T-helper 2 cell treated with Interferon-gamma antibody and Interleukin-4, amounts not matched to agents 100 ng/mL and 5 ng/mL, for 36 hours (primary cell): Measurements from ENCODE around the gene IFT57. TPM values are rescaled to one million over a fixed set of nuclear protein-coding genes. Genes with fewer than 3 reads are reported as not detected.

Source experiments
- intact Hi-C: fragments of 100-400 bp; cut with micrococcal nuclease; formaldehyde crosslinking; loops from one replicate; pipeline ENCODE4 v1.15.1; 2023
- total RNA-seq: library from RNA; stranded (reverse); gene quantifications from 2 replicates; pipeline ENCODE4 v1.2.3, GENCODE V29; 2022

IFT57 gene
- total RNA-seq, 1 donor from 2014 or later: 16.7 TPM

DNA sequence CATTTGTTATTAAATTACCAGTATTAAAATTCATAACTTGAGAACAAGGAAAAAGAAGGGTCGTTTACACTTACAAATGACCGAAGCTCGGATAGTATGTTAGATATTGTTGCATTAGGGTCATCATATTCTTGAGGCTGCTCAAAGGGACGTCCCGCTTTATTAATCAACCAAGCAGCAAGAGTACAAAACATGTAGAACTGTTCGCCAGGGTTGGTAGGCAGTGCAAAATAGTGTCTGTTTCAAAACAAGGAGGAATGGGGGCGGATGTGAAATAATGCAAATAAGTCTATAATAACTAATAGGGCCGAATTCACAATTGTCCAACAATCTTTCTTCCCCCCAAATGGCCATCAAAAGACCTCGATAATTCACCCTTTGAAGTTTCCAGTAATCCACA lies 2.9 kb downstream of the IFT57 start:
- intact Hi-C loops: no loop called here

DNA sequence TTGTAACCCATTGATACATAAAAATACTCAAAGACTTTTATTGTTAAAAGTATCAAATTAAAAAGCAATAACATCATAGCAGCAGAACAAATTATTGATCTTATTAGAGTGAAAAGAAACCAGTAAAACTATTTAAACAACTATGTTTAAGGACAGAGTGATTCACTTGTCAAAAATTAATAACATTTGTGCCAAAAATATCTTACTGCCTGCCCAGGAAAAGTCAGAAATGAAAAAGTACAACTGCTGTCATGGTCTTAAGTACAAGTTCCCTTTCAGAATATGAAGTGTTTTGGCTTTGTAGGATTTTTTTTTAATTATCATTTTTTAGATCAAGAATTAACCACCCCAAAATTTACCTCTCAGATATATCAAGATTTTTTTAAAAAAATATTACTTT lies 3.4 kb downstream of the IFT57 start:
- intact Hi-C loops: no loop called here

DNA sequence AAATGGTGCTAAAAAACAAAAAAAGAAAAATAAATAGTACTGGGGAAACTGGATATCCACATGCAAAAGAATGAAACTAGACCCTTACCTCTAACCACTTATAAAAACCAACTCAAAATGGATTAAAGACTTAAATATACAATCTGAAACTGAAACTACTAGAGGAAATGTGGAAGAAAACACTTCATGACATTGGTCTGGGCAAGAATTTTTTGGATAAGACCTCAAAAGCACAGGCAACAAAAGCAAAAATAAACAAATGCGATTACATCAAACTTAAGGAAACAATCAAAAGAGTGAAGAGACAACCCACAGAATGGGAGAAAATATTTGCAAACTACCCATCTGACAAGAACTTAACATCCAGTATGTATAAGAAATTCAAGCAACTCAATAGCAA lies 6.4 kb downstream of the IFT57 start:
- intact Hi-C loops: no loop called here

DNA sequence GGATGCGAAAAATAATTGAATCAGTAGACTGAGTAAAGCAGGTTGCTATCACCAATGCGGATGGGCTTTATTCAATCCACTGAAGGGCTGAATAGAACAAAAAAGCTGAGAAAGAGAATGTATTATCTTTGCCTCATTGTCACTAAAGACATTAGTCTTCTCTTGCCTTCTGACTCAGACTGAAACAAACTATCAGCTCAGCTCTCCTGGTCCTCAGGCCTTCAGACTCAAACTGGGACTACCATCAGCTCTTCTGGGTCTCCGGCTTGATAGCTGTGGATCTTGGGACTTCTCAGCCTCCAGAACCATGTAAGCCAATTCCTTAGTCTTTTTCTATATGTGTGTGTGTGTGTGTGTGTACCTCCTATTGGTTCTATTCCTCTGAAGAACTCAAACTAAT lies 12.6 kb downstream of the IFT57 start:
- intact Hi-C loops: no loop called here

DNA sequence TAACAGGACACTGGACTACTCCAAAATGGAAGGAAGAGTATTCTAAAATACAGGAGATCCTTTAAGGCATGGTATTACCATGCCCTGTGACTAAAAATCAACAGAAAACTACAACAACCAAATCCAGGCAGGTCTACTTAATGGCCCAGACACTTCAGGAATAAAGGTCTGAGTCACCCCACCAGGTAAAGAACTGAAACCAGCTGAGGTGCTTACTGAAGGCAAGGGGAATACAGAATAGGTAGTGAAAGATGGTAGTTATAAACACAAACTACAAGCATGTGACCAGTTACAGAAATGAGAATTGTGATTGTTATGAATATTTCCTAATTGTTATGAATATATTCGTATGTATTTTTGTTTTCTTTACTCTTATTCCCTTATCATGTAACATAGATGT lies 13.4 kb downstream of the IFT57 start:
- intact Hi-C loops: no loop called here

DNA sequence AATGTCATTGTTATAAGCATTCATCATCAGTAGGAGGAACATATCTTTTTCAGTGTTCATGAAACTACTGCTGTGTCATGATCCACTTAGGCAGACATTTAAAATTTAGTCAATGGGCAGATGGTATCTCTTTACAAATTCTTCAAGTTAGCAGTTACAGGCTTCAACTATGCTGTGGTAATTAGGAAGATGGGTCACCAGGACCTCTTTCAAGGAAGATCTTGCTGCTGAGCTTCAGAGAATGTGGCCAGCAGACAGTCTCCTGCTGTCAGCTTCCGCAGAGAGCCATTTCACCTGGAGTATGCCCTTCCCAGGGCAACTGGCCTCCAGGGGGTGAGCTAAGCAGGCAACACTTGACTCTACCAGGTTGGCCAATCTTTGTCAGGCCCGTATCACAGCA lies 19.4 kb downstream of the IFT57 start:
- intact Hi-C loops: no loop called here

DNA sequence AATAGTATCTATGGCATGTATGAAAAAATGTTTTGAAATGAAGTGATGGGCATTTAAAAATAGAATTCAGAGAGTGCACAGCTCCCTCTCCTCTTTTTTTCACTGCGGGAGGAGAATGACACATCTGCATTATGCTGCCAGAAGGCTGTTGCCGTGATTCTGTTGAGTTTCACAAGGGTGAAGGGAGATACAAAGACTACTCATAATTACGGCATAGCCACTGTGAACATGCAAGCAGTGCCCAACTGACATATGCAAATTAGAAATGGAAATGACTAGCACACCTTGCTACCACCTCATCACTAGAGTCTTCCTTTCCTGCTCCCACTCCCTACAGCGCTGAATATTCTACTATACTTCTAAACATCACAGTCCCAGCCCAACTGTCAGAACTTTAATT lies 20.1 kb downstream of the IFT57 start:
- intact Hi-C loops: no loop called here

DNA sequence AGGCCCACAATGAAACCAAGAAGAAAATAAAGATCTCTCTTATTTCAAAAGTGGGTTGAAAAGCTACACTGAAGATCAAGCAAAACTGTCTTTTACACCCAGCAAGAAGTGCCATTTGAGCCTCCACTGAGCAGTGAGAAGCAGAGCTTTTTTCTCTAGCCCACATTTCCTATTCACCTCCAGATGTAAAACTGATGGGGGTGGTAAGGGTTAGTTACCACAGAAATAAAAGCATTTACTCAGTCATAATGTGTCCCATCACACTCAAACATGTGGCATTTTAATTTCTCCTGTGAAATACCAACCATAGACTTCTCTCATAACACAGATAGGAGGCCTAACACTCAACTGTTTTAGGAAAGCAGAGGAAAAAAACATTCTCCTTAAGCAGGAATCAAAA lies 21.0 kb downstream of the IFT57 start:
- intact Hi-C loops: no loop called here

DNA sequence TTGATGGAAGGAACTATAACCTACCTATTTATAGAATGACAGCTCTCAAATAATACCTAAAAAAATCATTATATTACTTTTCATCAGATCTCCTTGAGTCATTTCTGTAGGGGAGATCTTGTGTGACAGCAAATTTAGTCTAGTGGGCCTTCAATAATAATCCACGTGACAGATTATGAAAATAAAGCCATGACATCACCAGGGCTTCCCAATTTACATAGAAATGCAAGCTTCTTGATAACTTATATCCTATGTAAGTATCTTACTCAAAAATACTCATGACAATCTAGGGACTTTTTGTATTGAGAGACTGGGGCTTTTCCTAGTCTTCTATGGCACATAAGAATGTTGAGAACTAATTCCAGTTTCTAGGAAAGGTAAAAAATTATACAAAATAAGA lies 21.6 kb downstream of the IFT57 start:
- intact Hi-C loops: no loop called here

DNA sequence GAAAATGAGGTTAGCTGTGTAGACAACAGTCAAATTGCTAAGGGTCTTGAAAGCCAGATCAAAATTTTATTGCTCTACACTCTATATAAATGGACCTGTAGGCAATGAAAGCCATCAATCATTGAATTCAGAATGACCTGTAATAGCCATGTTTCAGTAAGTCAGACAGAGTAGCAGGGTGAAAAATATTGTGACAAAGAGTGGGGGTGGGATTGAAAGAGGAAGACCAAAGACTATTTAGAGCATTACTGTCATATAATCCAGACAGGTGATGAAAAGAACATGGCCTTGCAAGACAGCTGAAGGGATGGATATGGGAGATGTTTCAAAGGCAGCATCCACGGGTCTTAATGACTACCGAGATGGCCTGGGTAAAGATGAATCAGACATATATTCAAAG lies 22.2 kb downstream of the IFT57 start:
- intact Hi-C loops: no loop called here

DNA sequence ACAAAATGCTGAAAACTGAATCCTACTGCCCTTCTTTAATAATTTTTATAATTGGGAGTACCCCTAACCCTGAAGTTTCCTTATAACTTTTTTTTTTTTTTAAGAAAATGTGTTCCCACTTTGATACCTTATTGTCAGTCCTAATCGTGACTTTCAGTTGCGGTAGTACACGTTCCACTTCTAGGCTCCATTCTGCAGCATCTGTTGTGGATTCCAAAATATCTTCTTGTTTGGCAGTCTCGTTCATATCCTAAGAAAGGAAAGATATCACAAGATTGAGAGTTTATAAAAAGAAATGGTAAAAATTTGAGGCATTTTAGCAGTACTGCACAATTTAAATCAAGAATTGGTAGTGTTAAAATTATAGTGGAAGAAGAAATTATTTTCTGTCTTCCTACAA lies 30.8 kb downstream of the IFT57 start:
- intact Hi-C loops: no loop called here

DNA sequence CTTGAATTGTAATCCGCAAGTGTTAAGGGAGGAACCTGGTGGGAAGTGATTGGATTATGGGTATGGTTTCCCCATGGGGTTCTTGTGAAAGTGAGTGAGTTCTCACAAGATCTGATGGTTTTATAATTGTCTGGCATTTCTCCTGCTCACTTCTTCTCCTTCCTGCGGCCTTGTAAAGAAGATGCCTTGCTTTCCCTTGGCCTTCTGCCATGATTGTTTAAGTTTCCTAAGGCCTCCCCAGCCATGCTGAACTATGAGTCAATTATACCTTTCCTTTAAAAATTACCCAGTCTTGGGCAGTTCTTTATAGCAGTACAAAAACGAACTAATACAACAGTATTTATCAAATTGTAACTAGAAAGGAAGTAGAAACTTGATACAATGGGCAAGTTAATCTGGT lies 31.9 kb downstream of the IFT57 start:
- intact Hi-C loops: no loop called here

DNA sequence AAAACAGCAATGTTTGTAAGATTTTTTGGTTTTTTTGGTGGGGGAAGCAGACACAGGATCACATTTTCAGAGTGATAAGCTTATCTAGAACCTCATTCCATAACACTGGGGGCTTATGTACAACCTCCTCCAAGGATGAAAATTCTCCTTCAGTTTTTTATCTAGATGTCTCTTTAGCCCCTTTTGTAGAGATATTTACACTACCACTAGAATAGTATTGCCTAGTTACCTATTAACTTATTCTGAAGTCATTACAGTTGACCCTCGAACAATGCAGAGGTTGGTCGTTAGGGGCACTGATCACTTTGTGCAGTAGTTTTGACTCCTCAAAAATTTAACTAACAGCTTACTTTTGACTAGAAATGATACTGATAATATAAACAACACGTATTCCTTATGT lies 32.8 kb downstream of the IFT57 start:
- intact Hi-C loops: no loop called here

DNA sequence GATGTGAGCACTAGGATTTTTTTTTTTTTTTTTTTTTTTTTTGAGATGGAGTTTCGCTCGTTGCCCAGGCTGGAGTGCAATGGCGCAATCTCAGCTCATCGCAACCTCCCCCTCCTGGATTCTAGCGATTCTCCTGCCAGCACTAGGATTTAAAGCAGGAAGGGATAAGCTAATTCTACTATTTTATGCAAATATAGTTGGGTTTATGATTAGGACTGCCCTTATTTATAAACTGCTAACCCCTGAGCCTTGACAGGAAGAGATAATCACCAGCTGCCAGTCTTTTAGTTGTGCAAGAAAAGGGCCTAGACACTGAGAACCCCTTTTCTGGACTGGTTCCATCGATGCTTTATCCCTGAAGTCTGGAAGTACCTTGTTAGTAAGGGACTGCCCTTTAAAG lies 36.7 kb downstream of the IFT57 start:
- intact Hi-C loops: no loop called here

DNA sequence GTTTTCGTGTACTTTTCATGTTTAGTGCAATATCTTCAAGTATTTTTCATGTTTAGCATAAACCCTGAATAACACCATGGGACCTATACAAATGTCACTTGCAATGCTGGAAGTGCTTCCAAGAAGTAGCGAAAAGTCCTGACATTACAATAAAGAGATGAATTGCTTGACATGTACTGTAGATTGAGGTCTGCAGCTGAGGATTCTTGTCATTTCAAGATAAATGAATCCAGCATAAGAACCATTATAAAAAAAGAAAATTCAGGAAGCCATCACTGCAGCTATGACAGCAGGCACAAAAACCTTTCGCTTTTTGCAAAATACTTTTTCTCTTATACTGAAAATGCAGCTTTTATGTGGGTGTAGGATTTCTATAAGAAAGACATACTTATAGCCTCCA lies 37.4 kb downstream of the IFT57 start:
- intact Hi-C loops: no loop called here

DNA sequence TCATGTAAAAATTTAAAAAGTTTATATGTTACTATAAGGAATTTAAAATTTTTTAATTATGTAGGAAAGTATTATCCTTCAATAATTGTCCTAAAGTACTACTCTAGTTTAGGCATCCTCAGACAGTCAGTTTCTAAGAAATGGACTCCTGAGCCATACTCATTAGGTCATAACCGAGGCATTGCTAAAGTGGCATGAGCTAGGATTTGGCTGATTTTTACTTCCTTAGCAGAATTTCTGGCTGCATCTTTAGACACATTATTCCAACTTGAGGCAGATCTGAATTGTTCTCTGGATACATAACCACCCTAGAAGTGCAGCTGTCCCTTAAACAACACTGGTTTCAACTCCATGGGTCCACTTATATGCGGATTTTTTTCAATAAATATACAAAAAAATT lies 38.3 kb downstream of the IFT57 start:
- intact Hi-C loops: no loop called here

DNA sequence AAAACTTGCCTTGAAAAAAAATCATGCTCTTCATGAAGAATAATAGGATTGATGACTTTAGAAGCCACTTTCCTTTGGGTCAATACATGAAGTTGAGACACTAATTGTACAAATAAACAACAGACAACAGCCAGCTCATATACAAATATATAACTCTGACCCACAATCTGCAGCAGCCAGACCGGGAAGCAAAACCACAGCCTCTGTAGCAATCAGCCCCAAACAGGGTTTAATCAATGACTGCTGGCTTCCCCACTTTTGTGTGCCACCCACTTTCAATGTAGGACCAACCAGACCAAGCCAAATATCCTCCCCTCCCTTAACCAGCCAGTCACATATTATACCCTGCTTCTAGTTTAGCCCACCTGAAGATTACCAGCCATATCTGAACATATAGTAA lies 39.0 kb downstream of the IFT57 start:
- intact Hi-C loops: no loop called here

DNA sequence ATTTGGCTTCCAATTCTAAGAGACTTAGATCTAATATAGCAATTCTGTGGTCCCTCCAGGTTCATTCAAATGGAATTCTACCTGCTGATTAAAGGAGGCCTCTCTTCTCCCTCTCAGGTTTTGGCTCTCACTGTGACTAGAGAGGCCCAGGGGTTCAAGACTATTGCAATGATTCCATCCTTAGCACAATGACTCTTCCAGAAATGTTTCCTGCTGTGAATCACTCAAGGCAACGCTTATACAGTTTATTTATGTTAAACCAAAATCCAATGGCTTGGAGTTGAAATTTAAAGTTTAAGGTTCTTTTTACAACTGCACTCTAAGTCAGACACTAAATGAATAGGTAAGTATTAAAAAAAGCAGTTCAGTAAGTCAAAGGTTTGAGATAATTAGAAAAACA lies 39.9 kb downstream of the IFT57 start:
- intact Hi-C loops: no loop called here

DNA sequence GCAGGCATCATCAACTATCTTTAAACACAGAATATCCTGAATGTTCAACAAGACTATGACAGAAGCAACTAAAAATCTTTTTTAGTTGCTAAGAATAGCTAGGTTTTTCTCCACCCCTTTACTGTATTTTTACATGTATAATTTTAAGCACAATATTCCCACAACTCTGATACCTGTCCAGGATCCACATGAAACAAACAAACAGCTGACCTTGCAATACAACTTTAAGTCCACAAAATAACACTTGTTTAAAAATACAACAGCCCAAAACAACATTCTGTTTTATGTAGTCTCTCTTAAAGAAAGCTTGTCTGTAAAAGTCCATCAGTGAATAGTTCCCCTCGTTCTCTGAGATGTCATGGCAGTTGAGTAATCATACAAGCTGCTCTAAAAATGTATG lies 41.1 kb downstream of the IFT57 start:
- intact Hi-C loops: no loop called here

DNA sequence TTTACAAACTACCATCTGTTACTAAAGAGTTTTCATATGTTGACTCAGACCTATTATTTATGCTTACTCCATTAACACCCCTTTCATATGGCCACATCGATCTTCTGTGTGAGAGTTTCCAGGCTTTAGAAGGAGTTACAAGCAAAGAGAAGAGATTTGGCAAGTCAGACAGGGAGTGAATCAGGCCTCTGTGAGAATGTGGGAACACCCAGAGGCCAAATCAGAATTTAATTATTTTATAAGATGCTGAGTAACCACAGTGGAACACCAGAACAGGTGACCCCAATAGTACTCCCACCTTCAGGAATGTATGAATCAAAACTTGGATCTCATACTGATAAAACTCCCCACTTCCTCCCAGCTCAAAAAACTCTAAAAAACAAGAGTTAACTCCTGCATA lies 42.0 kb downstream of the IFT57 start:
- intact Hi-C loops: no loop called here

DNA sequence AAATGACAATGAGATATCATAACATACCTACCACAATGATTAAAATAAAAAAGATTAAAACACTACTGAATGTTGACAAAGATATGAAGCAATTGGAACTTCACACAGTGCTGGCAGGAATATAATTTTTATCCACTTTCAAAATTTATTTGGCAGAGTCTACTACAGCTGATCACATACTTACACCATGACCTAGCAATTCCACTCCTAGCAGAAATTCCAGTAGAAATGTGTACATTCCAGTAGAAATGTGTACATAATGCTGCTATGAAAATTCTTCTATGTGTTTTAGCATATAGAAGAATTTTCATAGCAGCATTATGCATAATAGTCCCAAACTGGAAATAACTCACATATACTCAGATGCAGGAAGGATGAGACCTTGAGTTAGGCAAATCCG lies 43.5 kb downstream of the IFT57 start:
- intact Hi-C loops: no loop called here

DNA sequence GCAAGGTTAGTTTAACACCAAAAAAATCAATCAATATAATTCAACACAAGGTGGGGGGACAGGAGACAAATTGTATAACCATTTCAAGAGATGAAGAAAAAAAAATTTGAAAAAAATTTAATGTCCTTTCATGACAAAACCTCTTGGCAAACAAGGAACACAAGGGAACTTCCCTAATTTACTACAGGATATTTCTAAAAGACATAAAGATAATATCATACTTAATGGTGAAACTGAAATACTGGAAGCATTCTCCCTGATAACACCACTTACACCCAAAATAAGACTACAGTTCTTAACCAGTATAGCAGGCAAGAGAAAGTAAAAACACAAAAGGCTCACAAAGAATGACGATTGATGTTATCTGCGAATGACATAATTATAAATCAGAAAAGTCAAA lies 44.7 kb downstream of the IFT57 start:
- intact Hi-C loops: no loop called here

DNA sequence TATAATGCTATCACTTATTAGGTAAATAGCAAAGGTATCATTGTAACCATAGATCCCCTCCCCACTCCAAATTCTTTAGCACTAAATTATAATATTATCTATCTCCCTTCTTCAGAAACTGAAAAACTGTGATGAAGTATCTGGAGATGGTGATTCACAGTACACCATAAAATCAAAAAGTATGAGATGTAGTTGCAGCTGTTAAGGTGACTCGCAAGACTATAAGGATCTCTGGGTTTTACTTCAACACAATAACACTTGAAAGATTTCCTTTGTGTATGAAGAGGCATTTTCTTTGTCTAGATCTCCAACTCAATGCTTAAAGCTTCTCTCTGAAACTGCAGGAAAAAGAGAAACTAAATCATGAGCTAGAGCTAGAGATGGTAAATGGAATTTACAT lies 46.9 kb downstream of the IFT57 start:
- intact Hi-C loops: no loop called here

DNA sequence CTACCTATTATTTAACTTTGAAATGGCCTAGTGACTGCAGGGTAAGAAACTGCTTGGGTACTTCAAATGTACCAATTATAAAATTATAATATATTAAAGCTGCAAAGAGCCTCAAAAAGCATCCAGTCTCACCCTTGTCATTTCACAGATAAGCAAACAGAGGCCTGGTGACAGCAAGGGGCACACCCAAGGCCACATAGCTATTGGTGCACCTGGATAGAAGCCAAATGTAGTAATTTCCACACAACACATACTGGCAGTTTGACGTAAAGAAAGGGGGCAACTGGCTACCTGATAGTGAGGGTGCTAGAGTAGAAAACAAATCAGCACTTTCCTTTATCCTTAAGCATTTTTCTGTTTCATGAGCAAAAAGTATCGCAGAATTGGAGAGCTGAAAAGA lies 51.1 kb downstream of the IFT57 start:
- intact Hi-C loops: no loop called here

DNA sequence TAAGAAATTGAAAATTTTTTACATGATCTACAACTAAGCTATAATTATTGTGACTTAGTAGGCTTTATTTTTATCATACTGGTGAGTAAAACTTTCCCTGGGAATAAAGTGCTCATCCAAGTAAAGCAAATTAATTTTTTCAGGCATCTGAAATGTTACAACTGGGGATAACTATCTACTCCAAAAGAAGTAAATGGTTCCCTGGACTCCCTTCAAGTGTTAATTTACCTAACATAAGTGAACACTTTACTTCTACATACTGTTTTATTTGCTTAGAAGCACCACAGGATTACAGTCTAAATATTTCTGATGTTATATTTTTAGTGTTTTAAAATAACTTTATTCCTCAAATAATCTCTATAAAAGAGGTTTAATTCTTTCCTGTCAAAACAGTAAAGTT lies 57.8 kb downstream of the IFT57 start:
- intact Hi-C loops: loop anchor here (10.0 kb wide), 1 partner anchor 170 kb away; no protein-coding TSS in a partner anchor
